Kidney (tissue), 14 donors: Measurements from ENCODE around the gene LILRA6. TPM values are rescaled to one million over a fixed set of nuclear protein-coding genes. Genes with fewer than 3 reads are reported as not detected.

ENCODE experiments used
- DNase-seq, 5 donors: peaks; one replicate each; pipeline ENCODE4 v3.0.0-alpha.2; 2013 to 2020
- FAIRE-seq: peaks from 2 replicates; lab custom pipeline; 2012; peaks lifted over from hg19 to GRCh38; lab: Jason Lieb, UNC
- H3K27ac ChIP-seq, 2 donors: one replicate each; pipeline ENCODE4 v1.7.0; 2013; ENCODE audit warnings: low read depth in 2 of 2, low read length in 2 of 2, inconsistent platforms in 1 of 2
- H3K27me3 ChIP-seq: one replicate; pipeline ENCODE4 v1.7.1; 2013; ENCODE audit warnings: low read length, inconsistent platforms; ENCODE audit not compliant: control insufficient read depth, insufficient read depth
- H3K36me3 ChIP-seq, 3 donors: one replicate each; pipeline versions ENCODE4 v1.7.0 to v1.7.1; 2013; ENCODE audit warnings: low read length in 3 of 3, control low read depth in 1 of 3, inconsistent platforms in 1 of 3; ENCODE audit not compliant: insufficient read depth in 3 of 3, control insufficient read depth in 2 of 3
- H3K4me1 ChIP-seq, 3 donors: one replicate each; pipeline versions ENCODE4 v1.7.0 to v1.7.1; 2013; ENCODE audit warnings: low read length in 3 of 3, inconsistent platforms in 1 of 3, low read depth in 1 of 3; ENCODE audit not compliant: control insufficient read depth in 2 of 3, insufficient read depth in 2 of 3
- H3K4me3 ChIP-seq, 3 donors: one replicate each; pipeline versions ENCODE4 v1.7.0 to v1.8.1; 2013; ENCODE audit warnings: low read length in 3 of 3, control low read depth in 1 of 3, inconsistent platforms in 1 of 3
- H3K9ac ChIP-seq, 3 donors: one replicate each; pipeline versions ENCODE4 v1.7.0 to v1.7.1; 2013; ENCODE audit warnings: low read length in 3 of 3, control low read depth in 1 of 3, inconsistent platforms in 1 of 3
- H3K9me3 ChIP-seq, 3 donors: one replicate each; pipeline versions ENCODE4 v1.7.0 to v1.7.1; 2013; ENCODE audit warnings: low read length in 3 of 3, control low read depth in 1 of 3, inconsistent platforms in 1 of 3; ENCODE audit not compliant: control insufficient read depth in 2 of 3, insufficient read depth in 1 of 3
- CTCF ChIP-seq: IDR thresholded peaks from 3 replicates; pipeline ENCODE4 v1.5.1; 2012; ENCODE audit warnings: mild to moderate bottlenecking, moderate library complexity, borderline replicate concordance; ENCODE audit not compliant: insufficient read depth; ENCODE audit errors: extremely low read depth
- intact Hi-C: fragments of 100-400 bp; cut with DNase I; formaldehyde crosslinking; loops from one replicate; pipeline ENCODE4 v1.11.1; 2022
- polyA plus RNA-seq: library from polyadenylated mRNA; stranded (reverse); fragments of 350-450 nt; fragmentation: Illumina TruSeq; extraction: RNeasy Lipid Tissue Mini Kit (QIAGEN cat#74804); gene quantifications from one replicate; pipeline ENCODE4 v1.2.3, GENCODE V29; 2014; ENCODE audit warnings: low read depth, low replicate concordance; ENCODE audit not compliant: insufficient read depth
- total RNA-seq: library from RNA; stranded (reverse); fragmentation: NEBNext Ultra II Directional; extraction: Animal tissue kit (Norgen Biotek cat#: 25700); gene quantifications from one replicate; pipeline ENCODE4 v1.2.1, GENCODE V29; 2021
- donor health status: control.
- donor health status: control.
- donor health status: control.
- donor health status: control.
- donor health status: control.
- donor health status: DM: yes; HTN: yes; CAD: no.
- donor health status: Normal renal cell carcinoma (clear cell type).

Gene LILRA6
- total and polyA plus RNA-seq, 2 donors from 2014 or later = 2.9 TPM; not detected in 1

- intact Hi-C loops = no loop called here
- FAIRE-seq (no peak), DNase-seq (no peak)
- TF ChIP-seq CTCF = no peak
- Histone ChIP-seq H3K9me3 (no peaks in the 10 kb centered on the region), H3K9ac (no peak overlapping the region), H3K36me3 (no peaks in the 10 kb centered on the region), H3K4me1 (no peaks in the 10 kb centered on the region), H3K4me3 (no peak overlapping the region), H3K27ac (no peak overlapping the region), H3K27me3 (no peaks in the 10 kb centered on the region)
Observed at GRCh38 chr19:54253331-54254194, 11.0 kb upstream of the LILRA6 start.

- DNase-seq (no peak), FAIRE-seq (no peak)
- no peak overlapping the region for H3K27ac ChIP-seq
- no peak overlapping the region for H3K4me3 ChIP-seq
- H3K9ac ChIP-seq = no peak overlapping the region
- intact Hi-C loops = no loop called here
- H3K36me3 ChIP-seq = no peaks in the 10 kb centered on the region
- H3K27me3 ChIP-seq = no peaks in the 10 kb centered on the region
- no peaks in the 10 kb centered on the region for H3K4me1 ChIP-seq
- H3K9me3 ChIP-seq = no peaks in the 10 kb centered on the region
- no peak for TF ChIP-seq CTCF
Observed at GRCh38 chr19:54252845-54253244, 10.3 kb upstream of the LILRA6 start.

- Histone ChIP-seq H3K4me1 (no peaks in the 10 kb centered on the region), H3K27ac (no peak overlapping the region), H3K9me3 (no peaks in the 10 kb centered on the region), H3K27me3 (no peaks in the 10 kb centered on the region), H3K9ac (no peak overlapping the region), H3K4me3 (no peak overlapping the region), H3K36me3 (no peaks in the 10 kb centered on the region)
- DNase-seq (no peak), FAIRE-seq (no peak)
- intact Hi-C loops = no loop called here
- no peak for TF ChIP-seq CTCF
Observed at GRCh38 chr19:54252243-54252642, 9.7 kb upstream of the LILRA6 start.
